Smooth muscle cell (in vitro differentiated cells): ENCODE results near the gene TTLL5. TPM values are rescaled to one million over a fixed set of nuclear protein-coding genes. Genes with fewer than 3 reads are reported as not detected.
"Not testable (repeated sequence)": the region's sequence is repeated elsewhere in the genome, so short reads cannot be mapped to it uniquely, and the experiment has no call there.

Experiments
- DNase-seq: peaks from one replicate; lab custom pipeline; 2025; ENCODE audit not compliant: unreplicated experiment; lab: John Stamatoyannopoulos, UW
- H2AFZ ChIP-seq: fragments of 200-600 bp; sonication (generic); 2 replicates; pipeline ENCODE4 v1.6.0; 2016; ENCODE audit warnings: antibody characterized with exemption, low read depth, mild to moderate bottlenecking
- H3F3A ChIP-seq: fragments of 200-600 bp; sonication (generic); 2 replicates; pipeline ENCODE4 v1.6.0; 2017; ENCODE audit warnings: antibody characterized with exemption, low read depth
- H3K27ac ChIP-seq: fragments of 200-600 bp; sonication (generic); 2 replicates; pipeline ENCODE4 v1.5.1; 2016; ENCODE audit warnings: low read depth, mild to moderate bottlenecking
- H3K27me3 ChIP-seq: fragments of 200-600 bp; sonication (generic); 2 replicates; pipeline ENCODE4 v1.6.1; 2016; ENCODE audit warnings: low read depth, mild to moderate bottlenecking
- H3K36me3 ChIP-seq: fragments of 200-600 bp; sonication (generic); 2 replicates; pipeline ENCODE4 v1.5.1; 2016; ENCODE audit warnings: low read depth
- H3K4me1 ChIP-seq: fragments of 200-600 bp; sonication (generic); 2 replicates; pipeline ENCODE4 v1.5.1; 2016; ENCODE audit warnings: low read depth
- H3K4me2 ChIP-seq: fragments of 200-600 bp; sonication (generic); 2 replicates; pipeline ENCODE4 v1.6.0; 2016; ENCODE audit warnings: mild to moderate bottlenecking
- H3K4me3 ChIP-seq: fragments of 200-600 bp; sonication (generic); 2 replicates; pipeline ENCODE4 v1.5.1; 2016; ENCODE audit warnings: mild to moderate bottlenecking
- H3K79me2 ChIP-seq: fragments of 200-600 bp; sonication (generic); 2 replicates; pipeline ENCODE4 v1.6.0; 2016; ENCODE audit warnings: low read depth, mild to moderate bottlenecking
- H3K9ac ChIP-seq: fragments of 200-600 bp; sonication (generic); 2 replicates; pipeline ENCODE4 v1.6.0; 2016; ENCODE audit warnings: low read depth
- H3K9me3 ChIP-seq: fragments of 200-600 bp; sonication (generic); replicated peaks from 2 replicates; pipeline ENCODE4 v1.5.1; 2016; ENCODE audit warnings: low read depth
- H4K20me1 ChIP-seq: fragments of 200-600 bp; sonication (generic); 2 replicates; pipeline ENCODE4 v1.6.0; 2016; ENCODE audit warnings: low read depth
- CTCF ChIP-seq: fragments of 200-600 bp; sonication (generic); IDR thresholded peaks from 2 replicates; pipeline ENCODE4 v1.5.1; 2017; ENCODE audit warnings: borderline replicate concordance, mild to moderate bottlenecking, antibody characterized with exemption; ENCODE audit not compliant: insufficient read depth, poor library complexity, severe bottlenecking
- WGBS: methylation state at CpG from one replicate; pipeline ENCODE4 v1.1.7; 2016; ENCODE audit warnings: low lambda C conversion rate; 5-methylcytosine and 5-hydroxymethylcytosine counted together
- polyA plus RNA-seq: library from polyadenylated mRNA; unstranded; fragments of >200 nt; fragmentation: Nextera tagmentation; extraction: Ambion mirVana; gene quantifications from 2 replicates; pipeline ENCODE4 v1.2.1, GENCODE V29; 2016
- total RNA-seq: library from RNA; depleted of rRNA; stranded (reverse); fragments of >200 nt; gene quantifications from 2 replicates; pipeline ENCODE4 v1.2.3, GENCODE V29; 2014

TTLL5 gene
- total and polyA plus RNA-seq, 2 experiments from 2014 or later: 12.6 to 38.0 TPM

- Histone ChIP-seq H4K20me1 (no peaks in the 10 kb centered on the region), H3K36me3 (peaks cover 3% of the 10 kb centered on the region), H3K79me2 (no peaks in the 10 kb centered on the region), H3K27ac (no peak overlapping the region), H3K4me1 (no peaks in the 10 kb centered on the region), H3K9ac (no peak overlapping the region), H3F3A (no peaks in the 10 kb centered on the region), H3K4me3 (no peak overlapping the region), H2AFZ (no peak overlapping the region), H3K9me3 (no peaks in the 10 kb centered on the region), H3K4me2 (no peak overlapping the region), H3K27me3 (no peaks in the 10 kb centered on the region)
- TF ChIP-seq CTCF: no peak
- WGBS: 85% methylated on average over 2 of the region's 2 CpGs
- DNase-seq: no peak
Measured at GRCh38 chr14:75689012-75689411, 28.0 kb downstream of the TTLL5 start.

GRCh38 chr14:75690010-75690409 lies 29.0 kb downstream of the TTLL5 start:
- WGBS: 94% methylated on average over 7 of the region's 7 CpGs
- Histone ChIP-seq H3F3A (no peaks in the 10 kb centered on the region), H3K4me1 (no peaks in the 10 kb centered on the region), H3K27ac (no peak overlapping the region), H3K4me2 (no peak overlapping the region), H3K79me2 (no peaks in the 10 kb centered on the region), H3K27me3 (no peaks in the 10 kb centered on the region), H2AFZ (no peak overlapping the region), H3K9me3 (no peaks in the 10 kb centered on the region), H3K36me3 (peaks cover 10% of the 10 kb centered on the region), H3K4me3 (no peak overlapping the region), H4K20me1 (no peaks in the 10 kb centered on the region), H3K9ac (no peak overlapping the region)
- DNase-seq: no peak
- TF ChIP-seq CTCF: no peak

GRCh38 chr14:75695025-75695424 lies 34.0 kb downstream of the TTLL5 start:
- not testable (repeated sequence) for H3K79me2 ChIP-seq, H3K4me1 ChIP-seq, H3K9ac ChIP-seq, DNase-seq, H3K9me3 ChIP-seq, H3K27me3 ChIP-seq, H2AFZ ChIP-seq, H3K4me3 ChIP-seq, H3F3A ChIP-seq, H4K20me1 ChIP-seq, H3K27ac ChIP-seq, H3K4me2 ChIP-seq
- WGBS: 91% methylated on average over 6 of the region's 6 CpGs
- peaks cover 10% of the 10 kb centered on the region for H3K36me3 ChIP-seq

- DNase-seq: no peak
- no peaks in the 10 kb centered on the region for H3K79me2 ChIP-seq
- H3K9ac ChIP-seq: no peak overlapping the region
- H3K4me1 ChIP-seq: peaks cover 2% of the 10 kb centered on the region
- no peak overlapping the region for H2AFZ ChIP-seq
- WGBS: 78% methylated on average over 1 of the region's 1 CpG
- peaks cover 10% of the 10 kb centered on the region for H3K36me3 ChIP-seq
- H3F3A ChIP-seq: no peaks in the 10 kb centered on the region
- no peak for TF ChIP-seq CTCF
- H3K27me3 ChIP-seq: no peaks in the 10 kb centered on the region
- no peaks in the 10 kb centered on the region for H4K20me1 ChIP-seq
- H3K4me3 ChIP-seq: no peak overlapping the region
- no peak overlapping the region for H3K4me2 ChIP-seq
- no peaks in the 10 kb centered on the region for H3K9me3 ChIP-seq
- H3K27ac ChIP-seq: no peak overlapping the region
Measured at GRCh38 chr14:75697386-75697785, 36.3 kb downstream of the TTLL5 start.
